T47D (cell line): Measurements from ENCODE around the gene LSG1.

Source experiments
- DNase-seq, 2 experiments: peaks; one replicate each; pipeline versions ENCODE4 v3.0.0 to v3.0.0-alpha.2; 2011 to 2012; ENCODE audit warnings: low read depth in 1 of 2, low spot score in 1 of 2
- JUND ChIP-seq: IDR thresholded peaks from 2 replicates; pipeline ENCODE4 v1.6.1; 2012; ENCODE audit warnings: low read depth
- in situ Hi-C: cut with HindIII; loops from 2 replicates; pipeline ENCODE4 v1.10.0; 2016; ENCODE audit warnings: low sequenced_read_pairs, low pct_unique_long_range_greater_than_20kb

Gene LSG1

GRCh38 chr3:194685065-194685717 lies 13.2 kb upstream of the LSG1 start:
- no peak for TF ChIP-seq JUND
- in situ Hi-C loops, result no loop called here
- DNase-seq, result no peak

- no peak for TF ChIP-seq JUND
- DNase-seq, result no peak
- in situ Hi-C loops, result no loop called here
Measured at GRCh38 chr3:194683380-194683779, 11.4 kb upstream of the LSG1 start.

- TF ChIP-seq JUND, result no peak
- peak; percentile 98 to 99 for DNase-seq
- in situ Hi-C loops, result no loop called here
Measured at GRCh38 chr3:194682694-194683310, 10.8 kb upstream of the LSG1 start.

GRCh38 chr3:194682189-194682693 lies 10.2 kb upstream of the LSG1 start:
- TF ChIP-seq JUND, result no peak
- no peak for DNase-seq
- in situ Hi-C loops, result no loop called here

- in situ Hi-C loops, result no loop called here
- DNase-seq, result no peak
- TF ChIP-seq JUND, result no peak
Measured at GRCh38 chr3:194680888-194681615, 9.1 kb upstream of the LSG1 start.

GRCh38 chr3:194676471-194676870 lies 4.5 kb upstream of the LSG1 start:
- in situ Hi-C loops, result no loop called here
- no peak for DNase-seq
- TF ChIP-seq JUND, result no peak

- no peak for DNase-seq
- in situ Hi-C loops, result no loop called here
- TF ChIP-seq JUND, result no peak
Measured at GRCh38 chr3:194675680-194676079, 3.7 kb upstream of the LSG1 start.

- in situ Hi-C loops, result no loop called here
- TF ChIP-seq JUND, result no peak
- DNase-seq, result no peak
Measured at GRCh38 chr3:194675081-194675640, 3.2 kb upstream of the LSG1 start.

- no peak for DNase-seq
- in situ Hi-C loops, result no loop called here
- no peak for TF ChIP-seq JUND
Measured at GRCh38 chr3:194673761-194674160, 1.8 kb upstream of the LSG1 start.

GRCh38 chr3:194672876-194673275 lies 885 bp upstream of the LSG1 start:
- TF ChIP-seq JUND, result no peak
- in situ Hi-C loops, result no loop called here
- no peak for DNase-seq

GRCh38 chr3:194671511-194671899 lies 486 bp downstream of the LSG1 start:
- no peak for TF ChIP-seq JUND
- peak; percentile 62 to 78 for DNase-seq
- in situ Hi-C loops, result no loop called here

- TF ChIP-seq JUND, result no peak
- in situ Hi-C loops, result no loop called here
- DNase-seq, result no peak
Measured at GRCh38 chr3:194667363-194667762, 4.6 kb downstream of the LSG1 start.

- no peak for DNase-seq
- in situ Hi-C loops, result no loop called here
- no peak for TF ChIP-seq JUND
Measured at GRCh38 chr3:194664857-194665256, 7.1 kb downstream of the LSG1 start.
